ENCODE measurements around the gene EPHA3. TPM values are rescaled to one million over a fixed set of nuclear protein-coding genes. Genes with fewer than 3 reads are reported as not detected.

The EPHA3 gene
- total and polyA plus RNA-seq, 9 donors: 18.9 to 40.1 (median 26.3) TPM

DNA sequence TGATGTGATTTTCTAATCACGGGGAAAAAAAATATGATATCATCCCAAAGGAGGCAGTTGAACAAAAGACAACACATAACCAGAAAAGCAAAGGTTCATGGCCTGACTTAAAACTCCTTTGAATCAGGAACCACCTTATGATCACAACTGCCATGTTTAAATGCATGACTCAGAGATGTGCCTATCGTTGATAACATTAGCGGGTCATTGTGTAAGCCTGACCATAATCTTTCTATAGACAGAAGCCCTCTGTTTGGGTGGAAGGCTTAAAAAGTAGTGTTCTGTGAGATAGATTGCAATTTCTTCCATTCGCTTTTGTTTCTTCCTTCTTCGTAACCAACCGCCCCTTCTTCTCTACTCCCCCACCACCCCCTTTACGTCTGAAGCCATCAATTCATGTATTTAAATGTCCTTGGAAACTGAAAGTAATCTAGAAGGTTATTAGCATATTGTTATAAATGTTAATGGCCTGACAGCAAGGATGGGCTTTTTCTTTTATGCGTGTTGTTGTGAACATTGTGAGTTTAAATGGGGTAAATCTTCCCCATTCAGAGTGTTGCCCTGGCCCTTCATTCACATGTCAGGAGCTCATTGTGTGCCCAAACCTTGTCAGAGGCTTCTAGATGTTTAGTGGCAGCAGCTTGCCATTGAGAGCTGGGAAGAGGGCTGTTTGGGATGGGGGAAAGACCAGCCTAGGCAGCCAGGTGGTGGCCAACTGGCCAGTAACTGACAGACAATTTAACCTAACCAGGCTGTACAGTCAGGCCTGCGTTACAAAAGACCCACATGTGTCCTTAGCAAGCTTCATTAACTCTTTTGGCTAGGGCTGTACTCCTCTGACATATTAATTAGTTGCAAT, 64.5 kb downstream of the EPHA3 start:
- Histone ChIP-seq H3K27ac (ENCODE audit: low read length) (no peak overlapping the region), H3K9me3 (replicated peaks; ENCODE audit: control insufficient read depth, low read depth, low read length) (no peaks in the 10 kb centered on the region), H3K27me3 (ENCODE audit: control insufficient read depth, insufficient read depth, low read length) (no peaks in the 10 kb centered on the region), H3K36me3 (ENCODE audit: control insufficient read depth, insufficient read depth, low read length) (no peaks in the 10 kb centered on the region), H3K4me3 (ENCODE audit: low read length) (no peak overlapping the region), H3K4me1 (ENCODE audit: control insufficient read depth, insufficient read depth, low read length) (no peaks in the 10 kb centered on the region)
- DNase-seq: no peak
- WGBS (ENCODE audit: insufficient coverage): 82% methylated on average over 2 of the region's 9 CpGs

DNA sequence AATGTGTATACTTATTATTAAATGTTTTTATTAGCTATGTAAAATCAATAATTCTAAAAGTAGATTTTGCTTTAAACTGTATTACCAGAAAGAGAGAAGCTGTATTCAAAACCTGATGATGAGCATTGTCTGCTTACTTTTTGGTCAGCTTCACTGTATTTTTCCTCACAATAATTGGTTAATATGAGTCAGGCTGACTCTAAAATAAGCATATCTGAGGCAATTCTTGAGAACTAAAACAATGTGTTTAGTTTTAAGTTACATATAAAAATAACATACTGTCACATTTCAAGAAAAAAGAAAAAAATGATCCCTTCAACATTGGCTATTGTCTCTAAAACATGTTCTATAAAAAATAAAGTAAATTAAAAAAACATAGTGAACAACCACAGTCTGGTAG, 66.1 kb downstream of the EPHA3 start:
- Histone ChIP-seq H3K27me3 (ENCODE audit: control insufficient read depth, insufficient read depth, low read length) (no peaks in the 10 kb centered on the region), H3K4me1 (ENCODE audit: control insufficient read depth, insufficient read depth, low read length) (no peaks in the 10 kb centered on the region)

DNA sequence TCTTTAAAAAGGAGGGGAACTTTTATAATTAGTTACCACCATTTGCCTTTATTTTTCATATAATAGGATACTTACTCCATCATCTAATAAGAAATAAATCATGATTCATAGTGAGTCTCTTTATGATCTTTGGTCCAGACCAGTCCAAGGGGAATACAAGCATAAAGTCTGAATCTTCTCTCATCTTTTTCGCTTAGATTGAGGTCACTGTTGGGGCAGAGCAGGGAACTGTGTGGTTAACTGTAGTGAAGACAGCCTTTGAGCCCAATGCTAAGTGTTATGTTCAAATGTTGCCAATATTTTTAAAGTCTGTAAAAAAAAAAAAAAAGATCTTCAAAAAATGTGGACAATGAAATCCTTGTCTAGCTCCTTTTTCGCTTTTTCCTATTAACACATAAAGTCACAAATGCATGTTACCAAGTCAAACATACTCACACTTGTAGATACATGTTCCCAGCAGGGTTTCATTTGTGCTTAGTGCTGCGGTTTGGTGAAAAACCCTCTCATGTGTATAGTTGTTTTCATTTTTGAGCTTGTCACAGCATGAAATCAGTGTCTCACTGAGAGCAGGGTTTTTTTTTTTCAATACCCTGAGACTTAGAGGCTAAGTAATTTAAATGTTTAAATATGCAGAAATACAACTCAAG, 72.1 kb downstream of the EPHA3 start:
- Histone ChIP-seq H3K27me3 (ENCODE audit: control insufficient read depth, insufficient read depth, low read length) (no peaks in the 10 kb centered on the region), H3K9me3 (replicated peaks; ENCODE audit: control insufficient read depth, low read depth, low read length) (no peaks in the 10 kb centered on the region), H3K27ac (ENCODE audit: low read length) (no peak overlapping the region), H3K4me3 (ENCODE audit: low read length) (no peak overlapping the region), H3K4me1 (ENCODE audit: control insufficient read depth, insufficient read depth, low read length) (no peaks in the 10 kb centered on the region), H3K36me3 (ENCODE audit: control insufficient read depth, insufficient read depth, low read length) (no peaks in the 10 kb centered on the region)
- DNase-seq: peak; percentile 33
- 29% methylated on average over 1 of the region's 3 CpGs for WGBS (ENCODE audit: insufficient coverage)

More for the DNA sequence above, 66.1 kb downstream of the EPHA3 start:
- Histone ChIP-seq H3K27ac (ENCODE audit: low read length) (no peak overlapping the region), H3K36me3 (ENCODE audit: control insufficient read depth, insufficient read depth, low read length) (no peaks in the 10 kb centered on the region), H3K9me3 (replicated peaks; ENCODE audit: control insufficient read depth, low read depth, low read length) (no peaks in the 10 kb centered on the region), H3K4me3 (ENCODE audit: low read length) (no peak overlapping the region)
- no peak for DNase-seq

DNA sequence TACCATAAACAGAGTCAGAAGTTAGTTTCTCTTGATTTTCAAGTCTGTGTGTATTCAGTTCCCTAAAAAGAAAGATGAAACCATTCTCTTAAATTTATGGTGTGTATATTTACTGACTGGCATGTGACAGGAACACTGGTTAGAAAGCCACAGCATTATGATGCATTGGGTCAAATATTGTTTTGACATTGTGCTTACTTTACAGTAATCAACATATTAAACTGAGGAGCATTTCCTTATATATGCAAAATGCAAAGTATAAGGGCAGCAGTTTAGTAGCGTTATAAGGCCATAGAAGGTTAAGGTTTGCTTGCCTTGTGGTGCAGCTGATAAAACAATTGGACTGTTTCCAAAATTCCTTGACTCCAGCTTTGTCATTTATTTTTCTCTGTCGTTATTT, 72.9 kb downstream of the EPHA3 start:
- no CpG with 5 or more reads among the region's 2 CpGs for WGBS (ENCODE audit: insufficient coverage)
- H3K36me3 ChIP-seq (ENCODE audit: control insufficient read depth, insufficient read depth, low read length): no peaks in the 10 kb centered on the region
- H3K4me1 ChIP-seq (ENCODE audit: control insufficient read depth, insufficient read depth, low read length): no peaks in the 10 kb centered on the region
- DNase-seq: no peak
- no peak overlapping the region for H3K4me3 ChIP-seq (ENCODE audit: low read length)
- no peak overlapping the region for H3K27ac ChIP-seq (ENCODE audit: low read length)
- no peaks in the 10 kb centered on the region for H3K9me3 ChIP-seq (replicated peaks; ENCODE audit: control insufficient read depth, low read depth, low read length)
- H3K27me3 ChIP-seq (ENCODE audit: control insufficient read depth, insufficient read depth, low read length): no peaks in the 10 kb centered on the region

DNA sequence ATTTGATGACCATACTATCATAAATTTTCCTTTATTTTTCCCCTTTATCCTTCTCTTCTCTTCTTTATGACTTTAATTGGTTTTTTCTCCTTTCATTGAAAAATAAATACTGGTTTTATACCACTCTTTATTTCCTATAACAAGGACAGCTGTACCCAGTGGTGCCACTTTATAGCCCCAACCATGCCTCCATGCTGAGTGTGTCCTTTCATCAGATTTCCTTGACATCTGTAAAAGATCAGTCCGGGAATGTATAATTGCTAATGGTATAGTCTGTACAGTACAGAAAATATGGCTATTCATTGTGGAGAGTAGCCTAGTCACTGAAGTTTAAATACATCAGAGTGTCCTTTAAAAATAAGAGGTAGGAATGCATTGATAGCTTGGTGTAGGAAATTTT, 74.6 kb downstream of the EPHA3 start:
- no peaks in the 10 kb centered on the region for H3K36me3 ChIP-seq (ENCODE audit: control insufficient read depth, insufficient read depth, low read length)
- H3K9me3 ChIP-seq (replicated peaks; ENCODE audit: control insufficient read depth, low read depth, low read length): no peaks in the 10 kb centered on the region
- no peaks in the 10 kb centered on the region for H3K27me3 ChIP-seq (ENCODE audit: control insufficient read depth, insufficient read depth, low read length)
- H3K4me3 ChIP-seq (ENCODE audit: low read length): no peak overlapping the region
- WGBS (ENCODE audit: insufficient coverage): 83% methylated on average over 1 of the region's 1 CpG
- no peak for DNase-seq
- H3K27ac ChIP-seq (ENCODE audit: low read length): no peak overlapping the region
- no peaks in the 10 kb centered on the region for H3K4me1 ChIP-seq (ENCODE audit: control insufficient read depth, insufficient read depth, low read length)

DNA sequence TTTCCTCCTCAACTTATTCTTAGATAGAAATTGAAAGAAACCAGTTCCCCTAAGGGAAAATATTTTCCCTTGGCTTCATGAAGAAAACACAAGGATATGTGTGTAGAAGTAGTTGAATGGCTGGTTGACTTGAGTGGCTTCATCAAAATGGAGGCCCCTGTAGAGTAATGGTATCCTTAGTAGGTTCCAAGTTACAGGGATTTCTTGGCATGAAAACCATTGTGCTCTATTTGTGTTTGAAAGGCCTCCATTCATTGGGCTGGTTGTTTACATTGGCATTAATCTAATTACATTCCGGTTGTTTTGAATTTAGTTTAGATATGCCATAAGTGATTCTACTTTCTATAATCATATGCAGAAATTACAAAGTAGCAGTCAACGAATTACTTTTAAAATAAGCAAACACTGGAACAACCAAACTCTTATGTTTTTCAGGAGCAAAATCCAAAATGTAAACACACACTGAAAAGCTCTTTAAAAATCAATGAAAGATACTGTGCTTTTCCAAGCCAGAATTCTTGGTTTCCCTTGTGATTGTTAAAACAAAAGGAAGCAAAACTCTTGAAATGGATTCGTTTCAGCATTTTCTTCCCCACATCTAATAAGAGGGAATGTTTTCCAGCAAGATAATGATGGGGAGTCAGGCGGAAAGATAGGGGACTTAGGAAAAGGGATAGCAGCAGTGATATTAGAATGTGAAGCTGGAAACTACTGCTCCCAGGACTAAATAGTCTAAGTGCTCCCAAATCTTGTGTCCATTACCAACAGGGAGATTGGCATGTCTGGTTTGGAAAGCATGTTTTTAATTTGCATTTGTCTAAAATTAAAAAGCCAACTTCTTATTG, 77.0 kb downstream of the EPHA3 start:
- Histone ChIP-seq H3K27me3 (ENCODE audit: control insufficient read depth, insufficient read depth, low read length) (no peaks in the 10 kb centered on the region), H3K27ac (ENCODE audit: low read length) (peak overlapping the region; percentile 21), H3K9me3 (replicated peaks; ENCODE audit: control insufficient read depth, low read depth, low read length) (no peaks in the 10 kb centered on the region), H3K4me1 (ENCODE audit: control insufficient read depth, insufficient read depth, low read length) (no peaks in the 10 kb centered on the region), H3K4me3 (ENCODE audit: low read length) (no peak overlapping the region), H3K36me3 (ENCODE audit: control insufficient read depth, insufficient read depth, low read length) (no peaks in the 10 kb centered on the region)
- no CpG with 5 or more reads among the region's 4 CpGs for WGBS (ENCODE audit: insufficient coverage)
- DNase-seq: peak; percentile 53

DNA sequence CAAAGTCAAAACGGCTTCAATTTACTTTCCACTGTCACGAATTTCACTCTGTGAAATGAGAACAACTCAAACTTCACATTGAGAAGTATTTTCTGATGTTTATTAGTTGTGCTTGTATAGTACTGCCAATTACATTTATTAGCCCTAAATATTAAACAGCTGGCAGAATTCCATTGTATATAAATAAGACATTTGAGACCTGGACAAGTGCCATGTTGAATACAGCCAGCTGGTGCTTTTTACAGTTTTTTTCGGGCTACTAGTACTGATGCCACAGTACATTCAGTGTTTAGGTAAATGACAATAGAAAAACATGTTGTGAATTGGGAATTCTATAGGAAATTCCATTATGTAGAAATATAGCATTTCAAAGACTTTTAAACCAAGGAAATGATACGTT, 79.0 kb downstream of the EPHA3 start:
- no CpG with 5 or more reads among the region's 4 CpGs for WGBS (ENCODE audit: insufficient coverage)
- DNase-seq: no peak
- no peak overlapping the region for H3K4me3 ChIP-seq (ENCODE audit: low read length)
- no peaks in the 10 kb centered on the region for H3K36me3 ChIP-seq (ENCODE audit: control insufficient read depth, insufficient read depth, low read length)
- no peaks in the 10 kb centered on the region for H3K4me1 ChIP-seq (ENCODE audit: control insufficient read depth, insufficient read depth, low read length)
- H3K27me3 ChIP-seq (ENCODE audit: control insufficient read depth, insufficient read depth, low read length): no peaks in the 10 kb centered on the region
- no peaks in the 10 kb centered on the region for H3K9me3 ChIP-seq (replicated peaks; ENCODE audit: control insufficient read depth, low read depth, low read length)
- H3K27ac ChIP-seq (ENCODE audit: low read length): no peak overlapping the region

DNA sequence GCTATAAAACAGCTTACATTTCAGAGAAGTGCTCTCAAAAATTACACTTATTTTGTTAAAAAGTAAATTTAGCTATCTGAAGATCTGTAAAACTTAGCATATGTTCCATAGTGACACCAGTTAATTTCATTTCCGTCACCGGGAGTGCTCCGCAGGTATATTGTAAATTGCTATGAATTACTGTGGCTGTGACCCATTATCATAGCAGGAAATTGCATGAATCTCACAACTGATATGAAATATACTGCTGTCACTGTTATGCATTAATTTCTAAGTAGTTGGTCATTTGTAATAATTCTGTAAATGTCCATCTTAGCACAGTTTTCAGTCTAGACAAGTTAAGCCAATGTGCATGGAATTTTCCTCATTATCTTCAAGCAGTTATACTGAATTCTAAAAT, 91.2 kb downstream of the EPHA3 start:
- H3K36me3 ChIP-seq (ENCODE audit: control insufficient read depth, insufficient read depth, low read length): no peaks in the 10 kb centered on the region
- no peak overlapping the region for H3K4me3 ChIP-seq (ENCODE audit: low read length)
- no peaks in the 10 kb centered on the region for H3K27me3 ChIP-seq (ENCODE audit: control insufficient read depth, insufficient read depth, low read length)
- no CpG with 5 or more reads among the region's 3 CpGs for WGBS (ENCODE audit: insufficient coverage)
- H3K27ac ChIP-seq (ENCODE audit: low read length): no peak overlapping the region
- no peaks in the 10 kb centered on the region for H3K4me1 ChIP-seq (ENCODE audit: control insufficient read depth, insufficient read depth, low read length)
- H3K9me3 ChIP-seq (replicated peaks; ENCODE audit: control insufficient read depth, low read depth, low read length): no peaks in the 10 kb centered on the region
- no peak for DNase-seq

DNA sequence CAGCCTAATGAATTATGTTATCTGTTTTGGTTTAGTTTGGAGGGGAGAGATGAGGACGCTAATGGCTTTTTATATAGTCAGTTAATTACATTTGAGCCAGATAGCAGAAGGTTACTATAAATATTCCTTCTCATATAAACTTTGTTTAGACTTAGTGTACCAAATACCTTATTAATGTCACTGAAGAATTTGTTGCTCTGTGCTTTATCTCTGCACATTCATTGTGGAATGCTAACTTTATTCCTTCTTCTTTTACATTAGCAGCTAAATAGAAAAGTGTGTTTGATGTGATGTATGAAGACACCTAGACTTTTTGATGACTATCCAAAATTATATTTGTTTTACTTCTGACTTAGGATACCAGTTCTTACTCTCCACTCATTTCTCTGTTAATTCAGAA, 105.2 kb downstream of the EPHA3 start:
- no peak for DNase-seq

More for the DNA sequence above, 105.2 kb downstream of the EPHA3 start:
- Histone ChIP-seq H3K27ac (ENCODE audit: low read length) (no peak overlapping the region), H3K4me1 (ENCODE audit: control insufficient read depth, insufficient read depth, low read length) (no peaks in the 10 kb centered on the region), H3K27me3 (ENCODE audit: control insufficient read depth, insufficient read depth, low read length) (no peaks in the 10 kb centered on the region), H3K4me3 (ENCODE audit: low read length) (no peak overlapping the region), H3K36me3 (ENCODE audit: control insufficient read depth, insufficient read depth, low read length) (peaks cover 4% of the 10 kb centered on the region), H3K9me3 (replicated peaks; ENCODE audit: control insufficient read depth, low read depth, low read length) (no peaks in the 10 kb centered on the region)
- WGBS (ENCODE audit: insufficient coverage): no CpG with 5 or more reads among the region's 1 CpG

Measured in muscle of leg (tissue), 11 donors.